ENCODE results near the gene CTSF. TPM values are rescaled to one million over a fixed set of nuclear protein-coding genes. Genes with fewer than 3 reads are reported as not detected.

The CTSF gene
- total RNA-seq, 1 experiment from 2014 or later: 0.98 TPM

- Histone ChIP-seq H3K27me3 (ENCODE audit: insufficient read depth, low read length) (no peaks in the 10 kb centered on the region), H3K14ac (ENCODE audit: insufficient read depth, low read length) (no peak overlapping the region), H2BK5ac (ENCODE audit: insufficient read length, low read length) (no peak overlapping the region), H3K27ac (ENCODE audit: insufficient read length, low read depth, low read length) (no peak overlapping the region), H3K79me1 (ENCODE audit: insufficient read depth, low read depth, low read length, poor library complexity, severe bottlenecking) (no peaks in the 10 kb centered on the region), H2BK120ac (ENCODE audit: low read depth, low read length, poor library complexity, severe bottlenecking) (no peak overlapping the region), H3K56ac (ENCODE audit: insufficient read length, low read depth, low read length) (no peak overlapping the region), H4K20me1 (ENCODE audit: control insufficient read depth, insufficient read depth, insufficient read length) (no peaks in the 10 kb centered on the region), H3K4ac (ENCODE audit: low read depth, low read length) (no peak overlapping the region), H4K91ac (ENCODE audit: insufficient read length, low read depth, low read length) (no peak overlapping the region), H4K5ac (ENCODE audit: insufficient read length, low read depth, low read length) (no peak overlapping the region), H4K8ac (replicated peaks; ENCODE audit: insufficient read length, low read depth, low read length) (no peak overlapping the region), H3K9me3 (ENCODE audit: control insufficient read depth, low read depth, low read length) (no peaks in the 10 kb centered on the region), H2BK12ac (ENCODE audit: insufficient read length, low read depth, low read length) (no peak overlapping the region), H3T11ph (ENCODE audit: low read length) (no peak overlapping the region), H2AK5ac (ENCODE audit: insufficient read length, low read length) (no peak overlapping the region), H3K9ac (ENCODE audit: extremely low read depth, insufficient read length, low read length) (no peak overlapping the region), H3K4me1 (ENCODE audit: insufficient read depth, low read length) (no peaks in the 10 kb centered on the region), H3K18ac (ENCODE audit: insufficient read length, low read depth, low read length) (no peak overlapping the region), H2BK20ac (ENCODE audit: low read depth, low read length, poor library complexity, severe bottlenecking) (no peak overlapping the region), H3K79me2 (ENCODE audit: insufficient read depth, low read length) (no peaks in the 10 kb centered on the region), H3K23ac (ENCODE audit: insufficient read length, low read depth, low read length) (no peak overlapping the region), H3K4me2 (ENCODE audit: insufficient read depth, insufficient read length, low read length) (peak overlapping the region; percentile 57), H3K23me2 (ENCODE audit: insufficient read length, low read depth, low read length, poor library complexity, severe bottlenecking) (no peaks in the 10 kb centered on the region), H2BK15ac (ENCODE audit: low read depth, low read length) (no peak overlapping the region), H2AFZ (ENCODE audit: low read length) (no peak overlapping the region)
- no peaks in the 10 kb centered on the region; the same call in 1 of the 2 replicates for H3K27me3 Mint-ChIP-seq (ENCODE audit: low read depth)
- peaks cover 0 to 30% (median 22%) of the 10 kb centered on the region in 3 experiments for H3K36me3 Mint-ChIP-seq (ENCODE audit: insufficient read depth in 1 of 3, low read depth in 3 of 3)
- no CpG with 5 or more reads among the region's 18 CpGs for WGBS (ENCODE audit: extremely low coverage, insufficient read length, low lambda C conversion rate)
- no peaks in the 10 kb centered on the region; a peak in 1 of 5 replicates for H3K9me3 Mint-ChIP-seq
- DNase-seq: no peak
- TF ChIP-seq, protein P1, sequence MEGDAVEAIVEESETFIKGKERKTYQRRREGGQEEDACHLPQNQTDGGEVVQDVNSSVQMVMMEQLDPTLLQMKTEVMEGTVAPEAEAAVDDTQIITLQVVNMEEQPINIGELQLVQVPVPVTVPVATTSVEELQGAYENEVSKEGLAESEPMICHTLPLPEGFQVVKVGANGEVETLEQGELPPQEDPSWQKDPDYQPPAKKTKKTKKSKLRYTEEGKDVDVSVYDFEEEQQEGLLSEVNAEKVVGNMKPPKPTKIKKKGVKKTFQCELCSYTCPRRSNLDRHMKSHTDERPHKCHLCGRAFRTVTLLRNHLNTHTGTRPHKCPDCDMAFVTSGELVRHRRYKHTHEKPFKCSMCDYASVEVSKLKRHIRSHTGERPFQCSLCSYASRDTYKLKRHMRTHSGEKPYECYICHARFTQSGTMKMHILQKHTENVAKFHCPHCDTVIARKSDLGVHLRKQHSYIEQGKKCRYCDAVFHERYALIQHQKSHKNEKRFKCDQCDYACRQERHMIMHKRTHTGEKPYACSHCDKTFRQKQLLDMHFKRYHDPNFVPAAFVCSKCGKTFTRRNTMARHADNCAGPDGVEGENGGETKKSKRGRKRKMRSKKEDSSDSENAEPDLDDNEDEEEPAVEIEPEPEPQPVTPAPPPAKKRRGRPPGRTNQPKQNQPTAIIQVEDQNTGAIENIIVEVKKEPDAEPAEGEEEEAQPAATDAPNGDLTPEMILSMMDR (conservative IDR thresholded peaks at IDR 0.05): no peak
- H3K27ac Mint-ChIP-seq: peak overlapping the region in 2 of 3 experiments; percentile 40 to 54; a peak in 2 of 7 replicates
- H3K4me1 Mint-ChIP-seq: peaks cover 37 to 38% of the 10 kb centered on the region in 2 experiments
- peak overlapping the region; percentile 82 to 85 for H3K4me3 Mint-ChIP-seq
These were observed 21.3 kb downstream of the CTSF start for GRCh38 chr11:66546966-66547661.
